ENCODE measurements around the gene ATXN1. TPM values are rescaled to one million over a fixed set of nuclear protein-coding genes. Genes with fewer than 3 reads are reported as not detected.

ATXN1 gene
- total RNA-seq, 4 donors from 2014 or later: 21.0 to 102 (median 51.1) TPM

- Histone ChIP-seq H3K27ac (no peak overlapping the region), H3K27me3 (no peaks in the 10 kb centered on the region), H3K9me3 (no peaks in the 10 kb centered on the region), H3K4me1 (peaks cover 0 to 3% of the 10 kb centered on the region in 2 donors), H3K4me3 (no peak overlapping the region), H3K36me3 (no peaks in the 10 kb centered on the region)
- intact Hi-C loops (cut with DNase I; ENCODE audit: low total_unique reads): no loop called here
- DNase-seq: no peak
- no peak for TF ChIP-seq POLR2A (IDR thresholded peaks at IDR 0.05)
- TF ChIP-seq CTCF (IDR thresholded peaks at IDR 0.05): no peak
Measured at GRCh38 chr6:16625291-16626265, 135.7 kb downstream of the ATXN1 start.

GRCh38 chr6:16624636-16625290 is 136.5 kb downstream of the ATXN1 start:
- H3K9me3 ChIP-seq: no peaks in the 10 kb centered on the region
- no peaks in the 10 kb centered on the region for H3K27me3 ChIP-seq
- no peaks in the 10 kb centered on the region for H3K36me3 ChIP-seq
- DNase-seq: no peak
- H3K4me1 ChIP-seq: peaks cover 0 to 3% of the 10 kb centered on the region in 2 donors
- no peak overlapping the region for H3K27ac ChIP-seq
- intact Hi-C loops (cut with DNase I; ENCODE audit: low total_unique reads): no loop called here
- no peak overlapping the region for H3K4me3 ChIP-seq
- TF ChIP-seq CTCF (IDR thresholded peaks at IDR 0.05) (no peak), POLR2A (IDR thresholded peaks at IDR 0.05) (no peak)

- Histone ChIP-seq H3K36me3 (no peaks in the 10 kb centered on the region), H3K4me1 (peaks cover 0 to 3% of the 10 kb centered on the region in 2 donors), H3K4me3 (no peak overlapping the region), H3K27me3 (no peaks in the 10 kb centered on the region), H3K27ac (no peak overlapping the region), H3K9me3 (no peaks in the 10 kb centered on the region)
- intact Hi-C loops (cut with DNase I; ENCODE audit: low total_unique reads): no loop called here
- TF ChIP-seq CTCF (IDR thresholded peaks at IDR 0.05) (no peak), POLR2A (IDR thresholded peaks at IDR 0.05) (no peak)
- no peak for DNase-seq
Measured at GRCh38 chr6:16623731-16624130, 137.5 kb downstream of the ATXN1 start.

- Histone ChIP-seq H3K4me3 (no peak overlapping the region), H3K9me3 (no peaks in the 10 kb centered on the region), H3K27ac (no peak overlapping the region), H3K27me3 (no peaks in the 10 kb centered on the region), H3K4me1 (peaks cover 0 to 3% of the 10 kb centered on the region in 2 donors), H3K36me3 (no peaks in the 10 kb centered on the region)
- no peak for TF ChIP-seq POLR2A (IDR thresholded peaks at IDR 0.05)
- no peak for TF ChIP-seq CTCF (IDR thresholded peaks at IDR 0.05)
- intact Hi-C loops (cut with DNase I; ENCODE audit: low total_unique reads): no loop called here
- DNase-seq: no peak
Measured at GRCh38 chr6:16623029-16623653, 138.1 kb downstream of the ATXN1 start.
